AG10803 (cell line): Measurements from ENCODE around the gene ADGRA3.

Source experiments
- DNase-seq: peaks from one replicate; pipeline ENCODE4 v3.0.0; 2010; ENCODE audit warnings: low read depth
- H3K4me3 ChIP-seq: 2 replicates; pipeline ENCODE4 v1.5.1; 2011; ENCODE audit warnings: mild to moderate bottlenecking, low read length, control low read depth
- CTCF ChIP-seq: conservative IDR thresholded peaks from 2 replicates; pipeline ENCODE4 v1.5.1; 2011; ENCODE audit warnings: mild to moderate bottlenecking, low read length, control low read depth, inconsistent platforms

Gene ADGRA3

GRCh38 chr4:22463179-22463578 is 52.7 kb downstream of the ADGRA3 start:
- H3K4me3 ChIP-seq = no peak overlapping the region
- no peak for TF ChIP-seq CTCF

GRCh38 chr4:22462688-22463087 is 53.2 kb downstream of the ADGRA3 start:
- no peak overlapping the region for H3K4me3 ChIP-seq
- no peak for TF ChIP-seq CTCF
- DNase-seq = no peak

More at GRCh38 chr4:22463179-22463578, 52.7 kb downstream of the ADGRA3 start:
- no peak for DNase-seq

- no peak for DNase-seq
- H3K4me3 ChIP-seq = no peak overlapping the region
- TF ChIP-seq CTCF = no peak
Measured at GRCh38 chr4:22460266-22460665, 55.6 kb downstream of the ADGRA3 start.

GRCh38 chr4:22458098-22458497 is 57.8 kb downstream of the ADGRA3 start:
- no peak for TF ChIP-seq CTCF
- H3K4me3 ChIP-seq = no peak overlapping the region
- DNase-seq = no peak

GRCh38 chr4:22457348-22457747 is 58.5 kb downstream of the ADGRA3 start:
- DNase-seq = no peak
- H3K4me3 ChIP-seq = no peak overlapping the region
- no peak for TF ChIP-seq CTCF

- TF ChIP-seq CTCF = no peak
- H3K4me3 ChIP-seq = no peak overlapping the region
- no peak for DNase-seq
Measured at GRCh38 chr4:22456291-22456690, 59.6 kb downstream of the ADGRA3 start.

- TF ChIP-seq CTCF = no peak
- DNase-seq = no peak
Measured at GRCh38 chr4:22454955-22455354, 60.9 kb downstream of the ADGRA3 start.

More at GRCh38 chr4:22454955-22455354, 60.9 kb downstream of the ADGRA3 start:
- H3K4me3 ChIP-seq = no peak overlapping the region
